ENCODE measurements around the gene IFNG-AS1.

Gene IFNG-AS1

DNA sequence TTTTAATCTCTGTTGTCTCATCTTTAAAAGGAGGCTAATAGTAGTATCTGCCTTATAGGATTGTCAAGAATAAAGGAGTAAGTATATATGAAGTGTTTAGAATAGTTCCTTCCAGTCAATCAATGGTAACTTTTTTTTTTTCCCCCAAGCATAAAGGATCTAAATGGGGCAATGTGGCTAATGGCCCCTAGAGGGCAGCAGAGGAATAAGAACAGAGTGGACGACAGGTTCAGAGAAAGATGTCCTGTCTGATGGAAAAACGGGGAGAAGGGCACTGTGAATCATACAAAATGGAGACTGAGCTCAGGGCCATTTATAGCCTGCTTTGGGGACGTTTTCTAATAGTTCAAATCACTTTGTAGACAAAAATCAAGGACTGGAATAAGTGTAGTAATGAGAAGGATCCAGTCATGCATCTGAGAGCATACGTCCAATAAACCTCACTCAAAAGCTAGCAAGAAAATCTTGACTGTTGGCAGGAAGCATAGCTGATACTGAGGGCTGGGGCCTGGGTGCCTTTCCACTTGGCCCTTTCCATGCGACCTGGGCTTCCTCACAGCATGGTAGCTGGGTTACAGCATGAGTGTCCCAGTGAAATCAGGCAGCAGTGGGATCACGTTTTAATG, 51.3 kb downstream of the IFNG-AS1 start (continued):
- peak; percentile 68 for TF ChIP-seq CTCF (tag by site-specific recombination; IDR thresholded peaks at IDR 0.05)
- TF ChIP-seq ZBTB17 (tag by site-specific recombination; IDR thresholded peaks at IDR 0.05): 0 out of 2 replicates have a peak, but pooled peaks have one; percentile 33

- no peaks in the 10 kb centered on the region for H3K4me1 ChIP-seq (ENCODE audit: control insufficient read depth, insufficient read depth, low read length)
- H3K36me3 ChIP-seq (ENCODE audit: control insufficient read depth in 2 of 2, insufficient read depth in 1 of 2, low read length in 2 of 2): no peaks in the 10 kb centered on the region
- POLR2A ChIA-PET: no interaction called here
- H3K4me3 ChIP-seq (ENCODE audit: low read depth, low read length): no peak overlapping the region
- TF ChIP-seq ZNF555 (tag by site-specific recombination; conservative IDR thresholded peaks at IDR 0.05): no peak
- TF ChIP-seq ZNF132 (tag by site-specific recombination; IDR thresholded peaks at IDR 0.05; ENCODE audit: borderline replicate concordance): no peak
- peak; percentile 31; the same call in 1 of the 2 replicates for TF ChIP-seq ZFHX2 (tag by site-specific recombination; conservative IDR thresholded peaks at IDR 0.05)
- no peak for TF ChIP-seq ZNF274 (IDR thresholded peaks at IDR 0.05; ENCODE audit: low read length)
- TF ChIP-seq ZNF274 (tag by site-specific recombination; IDR thresholded peaks at IDR 0.05; ENCODE audit: borderline replicate concordance): no peak
- 0 out of 2 replicates have a peak, but pooled peaks have one; percentile 19 for TF ChIP-seq TRIM28 (IDR thresholded peaks at IDR 0.05; ENCODE audit: borderline replicate concordance, low read length)
- no peaks in the 10 kb centered on the region for H3K9me3 ChIP-seq (ENCODE audit: control insufficient read depth, insufficient read depth, low read depth, low read length)
- CTCF ChIA-PET: interaction anchor here (0.5 to 3.2 kb wide), 7 partner anchors 13 to 274 kb away, joined by 3 to 33 read pairs (median 4); partner anchors contain the start of gene IFNG
- H3K27ac ChIP-seq (ENCODE audit: extremely low read depth, low read depth, low read length): no peak overlapping the region
Measured at GRCh38 chr12:68042212-68042699, 53.0 kb downstream of the IFNG-AS1 start.

- H3K36me3 ChIP-seq (ENCODE audit: control insufficient read depth in 2 of 2, insufficient read depth in 1 of 2, low read length in 2 of 2): no peaks in the 10 kb centered on the region
- H3K4me3 ChIP-seq (ENCODE audit: low read depth, low read length): no peak overlapping the region
- no peaks in the 10 kb centered on the region for H3K4me1 ChIP-seq (ENCODE audit: control insufficient read depth, insufficient read depth, low read length)
- TF ChIP-seq ZNF837 (tag by site-specific recombination; IDR thresholded peaks at IDR 0.05) (no peak), KLF16 (tag by site-specific recombination; IDR thresholded peaks at IDR 0.05) (no peak), SALL2 (tag by site-specific recombination; IDR thresholded peaks at IDR 0.05; ENCODE audit: borderline replicate concordance) (no peak), ZNF292 (tag by site-specific recombination; IDR thresholded peaks at IDR 0.05; ENCODE audit: borderline replicate concordance, low read depth) (no peak)
- H3K9me3 ChIP-seq (ENCODE audit: control insufficient read depth, insufficient read depth, low read depth, low read length): no peaks in the 10 kb centered on the region
- POLR2A ChIA-PET: no interaction called here
- CTCF ChIA-PET: interaction anchor here (0.6 kb wide), 2 partner anchors 16 to 138 kb away, joined by 3 read pairs; no protein-coding TSS in a partner anchor
- H3K27ac ChIP-seq (ENCODE audit: extremely low read depth, low read depth, low read length): no peak overlapping the region
Measured at GRCh38 chr12:68043435-68043834, 54.2 kb downstream of the IFNG-AS1 start.

DNA sequence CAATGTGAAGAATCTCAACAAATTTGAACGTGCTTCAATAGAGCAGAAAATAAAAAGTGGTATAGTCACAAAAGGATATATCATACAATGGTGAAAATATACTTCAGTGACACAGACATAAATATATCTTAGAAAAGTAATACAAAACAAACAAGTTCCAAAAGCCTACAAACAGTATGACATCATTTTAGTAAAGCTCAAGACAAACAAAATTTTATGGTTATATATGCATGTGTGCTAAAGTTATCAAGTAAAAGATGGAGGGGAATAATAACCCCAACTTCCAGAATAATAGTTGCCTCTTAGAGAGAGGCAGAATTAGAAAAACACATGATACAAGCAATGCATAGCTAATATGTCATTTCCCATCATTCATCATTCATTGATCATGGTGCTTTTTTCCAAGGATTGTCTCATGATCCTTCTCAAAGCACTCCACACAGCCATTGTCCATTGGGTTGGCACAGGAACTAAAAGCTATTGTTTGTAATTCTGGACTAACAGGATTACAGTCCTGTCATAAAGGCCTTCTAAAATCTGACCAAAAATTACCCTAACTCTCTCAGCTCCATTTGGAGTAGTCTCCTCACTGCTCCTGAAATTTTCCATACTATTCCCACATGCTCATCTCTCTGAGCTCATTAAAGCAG, 59.5 kb downstream of the IFNG-AS1 start:
- Histone ChIP-seq H3K4me1 (ENCODE audit: control insufficient read depth, insufficient read depth, low read length) (no peaks in the 10 kb centered on the region), H3K36me3 (ENCODE audit: control insufficient read depth in 2 of 2, insufficient read depth in 1 of 2, low read length in 2 of 2) (no peaks in the 10 kb centered on the region), H3K4me3 (ENCODE audit: low read depth, low read length) (no peak overlapping the region), H3K9me3 (ENCODE audit: control insufficient read depth, insufficient read depth, low read depth, low read length) (no peaks in the 10 kb centered on the region), H3K27ac (ENCODE audit: extremely low read depth, low read depth, low read length) (no peak overlapping the region)
- CTCF ChIA-PET: interaction anchor here (0.6 to 3.8 kb wide), 2 partner anchors 8 to 172 kb away, joined by 3 to 23 read pairs; no protein-coding TSS in a partner anchor
- POLR2A ChIA-PET: no interaction called here
- TF ChIP-seq, protein P1, sequence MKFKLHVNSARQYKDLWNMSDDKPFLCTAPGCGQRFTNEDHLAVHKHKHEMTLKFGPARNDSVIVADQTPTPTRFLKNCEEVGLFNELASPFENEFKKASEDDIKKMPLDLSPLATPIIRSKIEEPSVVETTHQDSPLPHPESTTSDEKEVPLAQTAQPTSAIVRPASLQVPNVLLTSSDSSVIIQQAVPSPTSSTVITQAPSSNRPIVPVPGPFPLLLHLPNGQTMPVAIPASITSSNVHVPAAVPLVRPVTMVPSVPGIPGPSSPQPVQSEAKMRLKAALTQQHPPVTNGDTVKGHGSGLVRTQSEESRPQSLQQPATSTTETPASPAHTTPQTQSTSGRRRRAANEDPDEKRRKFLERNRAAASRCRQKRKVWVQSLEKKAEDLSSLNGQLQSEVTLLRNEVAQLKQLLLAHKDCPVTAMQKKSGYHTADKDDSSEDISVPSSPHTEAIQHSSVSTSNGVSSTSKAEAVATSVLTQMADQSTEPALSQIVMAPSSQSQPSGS (tag by site-specific recombination; IDR thresholded peaks at IDR 0.05; ENCODE audit: low read depth): peak; percentile 57; the same call in 1 of the 2 replicates
- TF ChIP-seq ZNF223 (tag by site-specific recombination; IDR thresholded peaks at IDR 0.05): no peak
